NCI-H2107 (cell line): ENCODE data around the gene PSMD1.
"Not testable (repeated sequence)": the region's sequence is repeated elsewhere in the genome, so short reads cannot be mapped to it uniquely, and the experiment has no call there.

Experiments used
- DNase-seq: peaks from one replicate; lab custom pipeline; 2025; lab: John Stamatoyannopoulos, UW

Gene PSMD1

DNA sequence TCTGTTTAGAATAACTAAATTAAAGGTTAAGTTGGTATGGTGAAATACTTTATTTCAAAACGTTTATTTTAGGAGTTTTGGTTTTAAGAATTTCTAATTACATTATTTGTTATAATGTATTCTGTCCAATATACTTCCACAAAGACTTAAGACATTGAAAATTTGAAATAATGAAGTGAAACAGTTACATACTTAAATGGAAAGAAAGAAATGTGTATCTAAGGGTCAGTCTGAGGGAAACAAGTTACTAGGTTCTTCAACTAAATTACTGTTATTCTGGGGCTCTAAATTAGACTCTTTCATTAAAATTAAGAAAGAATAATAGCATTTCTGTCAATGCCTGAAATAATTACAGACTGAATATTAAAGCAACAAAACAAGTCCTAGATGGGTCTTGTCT, 60.5 kb downstream of the PSMD1 start:
- no peak for DNase-seq

DNA sequence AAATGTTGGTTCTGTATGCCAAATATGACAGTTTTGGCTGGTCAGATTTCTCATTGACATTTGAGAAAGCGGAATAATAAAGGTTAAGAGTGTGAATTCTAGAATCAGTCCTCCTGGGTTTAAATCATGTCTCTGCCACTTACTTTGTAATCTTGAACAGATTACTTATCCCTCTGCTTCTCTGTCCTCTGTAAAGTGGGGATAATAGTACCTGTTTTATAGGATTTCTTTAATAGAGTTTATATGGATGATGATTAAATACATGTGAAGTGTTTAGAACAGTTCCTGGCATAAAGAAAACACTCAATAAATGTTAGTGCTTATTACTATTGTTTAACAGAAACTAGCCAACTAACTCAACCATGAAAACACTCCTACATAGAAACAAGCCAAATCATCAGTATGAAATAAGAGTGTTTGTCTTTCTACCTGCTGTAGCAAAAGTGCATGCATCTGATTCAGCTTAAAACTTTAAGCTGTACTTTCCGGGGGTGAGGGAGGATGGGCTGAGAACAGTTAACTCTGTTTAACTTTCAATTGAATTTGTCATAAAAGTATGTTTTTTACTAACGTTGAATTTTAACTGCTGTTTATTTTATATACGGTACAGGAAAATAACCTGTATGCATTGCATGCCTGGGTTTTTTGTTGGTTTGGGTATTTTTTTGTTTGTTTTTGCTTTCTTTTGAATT, 61.4 kb downstream of the PSMD1 start:
- no peak for DNase-seq

DNA sequence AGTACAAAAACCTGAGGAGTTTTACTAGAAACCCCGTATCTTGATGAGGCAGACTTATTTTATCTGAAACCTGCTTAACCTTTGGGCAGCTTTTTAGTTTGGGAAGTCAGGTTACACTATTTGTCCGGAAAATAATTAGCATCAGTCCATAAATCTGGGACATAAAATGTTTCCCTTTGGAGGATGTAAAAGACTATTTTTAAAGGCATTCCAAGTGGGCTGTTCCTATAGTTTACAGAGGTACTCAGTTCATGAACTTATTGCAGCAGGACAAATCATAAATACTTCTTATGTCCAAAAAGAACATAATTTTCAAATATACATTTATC, 61.9 kb downstream of the PSMD1 start:
- DNase-seq = no peak

DNA sequence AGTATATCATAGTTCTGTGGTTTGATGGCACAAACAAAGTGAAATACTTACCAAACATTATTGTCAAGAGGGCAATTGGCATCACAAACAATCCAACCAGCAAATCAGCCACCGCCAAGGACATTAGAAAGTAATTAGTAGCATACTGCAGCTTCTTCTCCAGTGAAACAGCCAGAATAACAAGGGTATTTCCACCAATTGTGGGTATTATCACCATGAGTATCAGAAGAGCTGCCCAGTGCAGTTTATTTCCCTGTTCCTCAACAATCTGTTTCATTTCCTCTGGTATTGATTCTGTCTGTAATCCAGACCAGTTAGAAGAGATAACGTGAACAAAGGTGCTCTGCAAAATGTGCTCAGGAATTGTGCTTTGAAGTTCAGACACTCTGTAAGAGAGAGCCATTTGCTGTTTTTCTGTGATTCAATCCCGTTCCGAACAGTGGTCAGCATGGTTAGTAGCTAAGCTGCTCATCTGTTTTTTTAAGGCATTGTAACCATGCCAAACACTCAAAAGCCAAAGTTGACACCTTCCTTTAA, 66.8 kb downstream of the PSMD1 start:
- DNase-seq = no peak

DNA sequence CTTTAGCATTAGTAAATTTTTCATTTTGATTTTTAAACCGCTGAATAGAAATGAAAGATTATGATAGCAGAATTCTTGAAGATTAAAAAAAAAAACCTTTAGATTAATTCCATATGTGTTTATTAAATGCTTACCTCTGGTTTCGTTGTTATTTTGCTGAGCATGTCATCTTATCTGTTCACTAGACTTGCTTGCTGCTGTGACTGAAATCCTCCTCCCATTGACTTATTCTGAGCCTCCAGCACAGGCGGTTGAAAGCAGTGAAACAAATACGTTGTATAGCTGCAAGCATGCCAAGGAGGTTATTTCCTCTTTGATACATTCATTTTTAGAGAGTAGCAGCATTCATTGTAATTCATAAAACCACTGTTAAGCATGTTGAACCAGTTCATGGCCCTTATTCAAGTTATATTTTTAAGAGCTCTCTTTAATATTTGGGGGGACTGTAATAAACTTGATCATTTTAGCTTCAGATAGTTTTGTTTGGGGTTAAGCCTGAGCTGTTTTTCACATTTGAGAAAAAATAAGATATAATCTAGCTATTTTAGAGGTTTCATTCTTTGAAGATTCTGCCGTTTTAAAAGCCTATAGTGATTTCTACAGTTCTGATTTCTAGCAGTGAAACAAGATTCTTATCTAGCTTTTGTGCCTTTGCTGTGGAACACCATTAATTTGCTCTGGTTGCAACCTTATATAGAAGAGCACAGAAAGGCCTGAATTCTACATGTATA, 68.3 kb downstream of the PSMD1 start, which contains the start of gene HTR2B:
HTR2B (minus strand) TSS at position 205 of the 731 bp plus-strand sequence. CDS start 1,278 bp downstream, outside the sequence.
- DNase-seq = no peak

DNA sequence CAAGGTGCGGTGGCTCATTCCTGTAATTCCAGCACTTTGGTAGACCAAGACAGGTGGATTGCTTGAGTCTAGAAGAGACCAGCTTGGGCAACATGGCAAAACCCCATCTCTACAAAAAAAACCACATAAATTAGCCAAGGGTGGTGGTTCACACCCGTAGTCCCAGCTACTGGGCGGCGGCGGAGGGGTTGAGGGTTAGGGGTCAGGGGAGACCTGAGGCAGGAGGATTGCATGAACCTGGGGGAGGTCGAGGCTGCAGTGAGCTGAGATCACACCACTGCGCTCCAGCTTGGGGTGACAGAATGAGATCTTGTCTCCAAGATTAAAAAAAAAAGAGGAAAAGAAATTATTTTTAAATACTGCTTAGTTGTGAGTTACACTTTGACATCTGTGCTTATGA, 69.5 kb downstream of the PSMD1 start:
- DNase-seq = no peak

DNA sequence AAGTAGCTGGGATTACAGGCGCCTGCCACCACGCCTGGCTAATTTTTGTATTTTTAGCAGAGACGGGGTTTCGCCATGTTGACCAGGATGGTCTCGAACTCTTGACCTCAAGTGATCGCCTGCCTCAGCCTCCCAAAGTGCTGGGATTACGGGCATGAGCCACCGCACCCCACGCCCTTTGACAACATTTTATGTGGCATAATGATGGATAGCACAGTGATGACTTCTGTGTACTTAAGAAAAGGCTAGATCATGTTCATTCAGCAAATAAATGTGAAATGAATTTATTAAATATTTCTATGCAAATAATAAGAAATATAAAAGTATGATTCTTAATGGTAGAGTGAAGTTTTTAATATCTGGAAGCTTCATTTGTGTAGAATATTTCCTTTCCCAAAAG, 70.8 kb downstream of the PSMD1 start:
- DNase-seq = no peak

DNA sequence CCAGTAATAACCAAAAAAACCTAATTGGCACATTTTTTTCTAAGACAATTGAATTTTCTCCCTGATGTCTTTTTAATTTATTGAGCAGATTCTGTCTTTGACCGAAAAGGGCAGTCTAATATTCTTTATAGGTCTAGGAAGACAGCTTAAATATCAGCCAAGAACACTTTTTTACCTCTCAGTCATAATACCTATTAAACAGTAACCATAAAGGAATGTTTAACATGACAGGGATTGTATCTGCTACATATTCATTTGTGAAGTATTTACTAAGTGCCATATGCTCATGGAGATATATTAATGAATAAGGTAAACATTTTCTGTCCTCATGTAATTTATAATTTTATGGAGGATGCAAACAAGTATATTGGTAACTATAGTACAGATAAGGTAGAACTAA, 71.3 kb downstream of the PSMD1 start:
- DNase-seq = no peak

DNA sequence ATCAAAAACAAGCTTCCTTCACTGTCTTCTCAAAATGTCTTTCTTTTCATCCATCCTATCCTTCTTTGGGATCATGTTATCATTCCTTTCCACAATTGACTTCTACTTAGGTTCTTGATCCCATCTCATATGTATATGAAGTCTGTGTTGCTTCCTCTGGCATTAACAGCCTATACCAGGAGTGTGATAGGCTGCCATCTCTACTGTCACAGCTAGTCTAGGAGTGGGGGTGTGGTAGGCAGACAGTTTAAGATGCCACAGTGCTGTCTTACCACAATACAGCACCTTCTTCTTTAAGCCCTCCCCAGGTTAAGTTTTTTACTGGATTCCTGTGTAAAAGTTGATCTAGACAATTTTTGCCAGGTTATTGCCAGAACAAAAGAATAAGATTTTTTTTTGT, 71.9 kb downstream of the PSMD1 start:
- no peak for DNase-seq

DNA sequence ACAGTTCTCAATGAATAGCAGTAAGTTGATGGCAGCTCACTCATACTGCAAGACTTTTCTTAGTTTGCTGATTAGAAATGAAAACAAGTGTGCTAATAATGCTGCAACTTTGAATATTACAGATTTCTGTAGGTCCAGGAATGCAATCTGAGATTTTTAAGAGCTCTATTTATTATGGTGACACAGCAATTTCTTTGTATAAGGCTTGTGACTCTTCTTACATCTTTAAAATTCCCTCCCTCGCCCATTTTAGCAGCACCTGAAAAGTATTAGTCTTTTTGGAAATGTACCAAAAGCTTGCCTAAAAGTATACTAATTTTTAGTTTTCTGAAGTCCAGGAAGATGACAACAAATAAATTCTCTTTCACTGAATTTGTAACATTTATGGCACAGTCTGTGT, 72.5 kb downstream of the PSMD1 start:
- no peak for DNase-seq

DNA sequence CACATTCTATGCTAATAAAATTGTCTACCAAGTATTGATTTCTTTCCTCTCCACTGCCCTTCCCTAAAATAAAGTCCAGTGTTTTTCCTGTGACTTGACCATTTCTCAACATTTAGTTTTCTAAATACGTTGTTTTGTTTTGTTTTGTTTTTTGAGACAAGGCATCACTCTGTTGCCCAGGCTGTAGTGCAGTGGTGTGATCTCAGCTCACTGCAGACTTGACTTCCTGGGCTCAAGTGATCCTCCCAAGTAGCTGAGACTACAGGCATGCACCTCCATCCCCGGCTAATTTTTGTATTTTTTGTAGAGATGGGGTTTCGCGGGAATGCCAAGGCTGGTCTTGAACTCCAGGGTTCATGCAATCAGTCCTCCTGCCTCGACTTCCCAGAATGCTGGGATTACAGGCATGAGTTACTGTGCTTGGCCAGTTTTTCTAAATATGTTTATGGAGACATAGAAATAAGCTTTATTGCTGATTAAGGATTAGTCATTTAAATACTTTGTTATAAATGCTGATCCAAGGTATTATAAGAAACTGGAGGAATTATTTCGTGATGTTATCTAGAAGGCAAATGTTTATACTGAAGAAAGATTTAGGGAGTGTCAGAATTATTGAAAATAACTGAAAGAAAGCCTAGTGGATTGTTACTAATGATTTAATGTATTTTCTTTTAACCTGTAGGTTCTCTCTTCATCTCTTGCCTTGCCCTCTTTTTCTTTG, 73.8 kb downstream of the PSMD1 start:
- no peak for DNase-seq

DNA sequence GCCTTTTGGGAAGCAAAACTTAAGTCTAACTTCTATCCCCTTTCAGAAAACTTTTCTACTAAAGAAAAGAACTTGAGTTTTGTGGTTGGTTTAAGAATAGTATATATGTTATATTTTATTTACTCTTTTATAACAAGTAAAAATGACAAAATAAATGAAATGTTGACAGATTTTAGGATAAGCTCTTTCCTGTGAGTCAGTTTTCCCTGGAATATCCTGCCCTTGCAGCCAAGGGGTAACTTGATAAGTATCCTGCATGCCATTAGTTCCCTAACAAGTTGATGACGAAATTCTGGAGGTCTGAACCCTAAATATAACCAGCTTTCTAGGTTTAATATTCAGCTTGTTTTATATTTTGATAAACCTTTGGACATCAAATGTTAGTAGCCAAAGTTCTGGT, 75.5 kb downstream of the PSMD1 start:
- no peak for DNase-seq

DNA sequence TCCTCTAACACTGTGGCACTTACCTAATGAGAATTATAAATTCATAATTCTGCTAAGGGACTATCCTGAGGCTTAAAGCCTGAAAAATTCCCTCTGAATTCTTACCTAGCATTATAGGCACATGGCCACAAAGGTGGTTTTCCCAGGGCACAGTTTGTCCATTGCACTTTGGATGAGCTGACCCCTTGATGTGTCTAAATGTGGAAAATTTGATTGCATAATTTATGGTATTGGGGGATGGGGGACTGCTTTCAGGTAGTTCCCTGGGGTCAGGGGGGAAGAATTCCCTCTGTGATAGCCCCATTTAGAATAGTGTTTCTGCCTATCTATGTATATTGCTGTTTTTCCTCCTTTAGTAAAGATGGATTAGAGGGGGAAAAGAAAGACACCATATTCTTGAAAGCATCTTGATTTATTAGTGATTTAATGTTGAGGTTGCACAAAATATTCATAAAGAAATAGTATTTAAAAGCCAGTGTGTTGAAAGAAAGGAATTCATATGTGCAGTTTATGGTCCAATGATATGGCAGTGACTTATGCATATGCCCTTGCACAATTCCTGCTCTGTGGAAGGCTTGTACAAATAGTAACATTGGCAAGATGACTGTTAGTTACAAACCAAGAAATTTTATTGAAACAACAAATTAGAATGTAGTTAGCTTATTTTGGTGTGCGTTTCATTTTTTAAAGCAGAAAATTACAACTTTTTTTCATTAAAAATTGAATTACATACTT, 76.9 kb downstream of the PSMD1 start:
- DNase-seq = no peak

DNA sequence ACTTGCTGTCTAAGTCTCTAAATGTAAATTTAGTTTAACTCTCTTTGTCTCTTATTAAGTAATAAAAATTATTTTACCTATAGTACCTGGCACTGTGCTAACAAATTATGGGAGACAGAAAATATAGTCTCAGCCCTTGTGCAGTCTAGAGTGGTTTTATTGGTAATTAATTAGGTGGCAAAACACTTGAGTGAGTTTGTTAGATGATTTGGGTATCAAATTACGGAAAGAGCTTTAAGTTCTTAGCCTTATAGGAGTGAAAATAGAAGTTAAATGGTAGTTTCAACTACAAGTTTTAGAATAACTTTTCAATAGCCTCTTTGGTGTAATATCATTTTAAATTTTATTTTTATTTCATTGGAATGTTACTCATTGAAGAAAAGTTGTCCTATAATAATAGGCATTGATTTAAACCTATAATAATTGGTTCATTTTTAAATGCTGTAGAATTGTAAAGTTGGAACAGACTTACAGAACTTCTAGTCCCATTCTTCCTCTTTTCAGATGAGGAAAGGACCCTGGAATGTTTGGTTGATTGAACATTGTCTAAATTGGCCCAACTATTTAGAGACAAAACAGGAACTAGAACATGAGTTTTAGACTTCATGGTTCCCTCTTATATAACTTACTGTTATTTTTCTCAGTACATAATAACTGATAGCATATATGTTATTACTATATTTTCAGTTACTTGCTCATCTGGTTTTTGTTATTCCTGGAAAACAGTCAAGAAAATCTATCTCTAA, 78.4 kb downstream of the PSMD1 start:
- no peak for DNase-seq

DNA sequence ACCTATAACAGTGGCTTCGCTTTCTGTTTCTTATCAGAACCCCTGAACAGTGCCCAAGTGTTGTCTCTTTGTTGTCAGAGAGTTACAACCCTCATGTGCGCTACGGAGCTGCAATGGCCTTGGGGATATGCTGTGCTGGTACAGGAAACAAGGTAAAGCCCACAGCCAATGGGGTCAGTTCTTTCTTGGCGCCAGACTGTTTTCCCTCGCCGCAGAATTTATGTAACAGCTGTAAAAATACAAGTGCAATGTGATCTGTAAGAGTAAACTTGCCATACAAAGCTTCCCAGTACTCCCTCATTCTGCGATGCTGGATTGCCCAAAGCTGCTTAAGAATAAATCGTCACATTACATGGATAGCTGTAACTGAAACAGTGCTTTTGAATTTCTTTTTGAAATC, 82.0 kb downstream of the PSMD1 start:
- DNase-seq = peak; percentile 73

DNA sequence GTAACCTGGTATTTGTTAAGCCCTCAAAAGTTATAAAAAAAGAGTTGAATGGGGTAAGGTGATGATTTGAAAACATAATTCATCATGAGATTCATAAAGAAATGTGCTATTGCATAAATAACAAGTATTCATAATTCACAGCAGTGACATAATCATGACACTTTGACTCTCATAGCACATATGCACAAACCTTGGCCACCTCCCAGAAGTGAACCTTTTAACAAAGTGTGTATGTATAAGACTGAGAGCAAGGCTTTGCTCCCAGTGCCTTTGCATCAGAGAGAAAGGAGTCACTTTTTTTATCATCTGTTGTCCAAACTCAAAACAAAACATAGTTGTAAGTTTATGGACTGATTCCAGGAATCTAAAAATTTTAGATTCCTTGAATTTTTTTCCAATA, 83.1 kb downstream of the PSMD1 start:
- no peak for DNase-seq

DNA sequence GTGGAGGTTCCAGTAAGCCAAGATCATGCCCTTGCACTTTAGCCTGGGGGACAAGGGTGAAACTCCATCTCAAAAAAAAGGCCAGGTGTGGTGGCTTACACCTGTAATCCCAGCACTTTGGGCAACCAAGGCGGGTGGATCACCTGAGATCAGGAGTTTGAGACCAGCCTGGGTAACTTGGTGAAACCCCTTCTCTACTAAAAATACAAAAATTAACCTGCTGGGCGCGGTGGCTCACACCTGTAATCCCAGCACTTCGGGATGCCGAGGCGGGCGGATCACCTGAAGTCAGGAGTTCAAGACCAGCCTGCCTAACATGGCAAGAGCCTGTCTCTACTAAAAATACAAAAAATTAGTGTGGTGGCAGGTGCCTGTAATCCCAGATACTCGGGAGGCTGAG, 84.1 kb downstream of the PSMD1 start:
- DNase-seq = not testable (repeated sequence)

DNA sequence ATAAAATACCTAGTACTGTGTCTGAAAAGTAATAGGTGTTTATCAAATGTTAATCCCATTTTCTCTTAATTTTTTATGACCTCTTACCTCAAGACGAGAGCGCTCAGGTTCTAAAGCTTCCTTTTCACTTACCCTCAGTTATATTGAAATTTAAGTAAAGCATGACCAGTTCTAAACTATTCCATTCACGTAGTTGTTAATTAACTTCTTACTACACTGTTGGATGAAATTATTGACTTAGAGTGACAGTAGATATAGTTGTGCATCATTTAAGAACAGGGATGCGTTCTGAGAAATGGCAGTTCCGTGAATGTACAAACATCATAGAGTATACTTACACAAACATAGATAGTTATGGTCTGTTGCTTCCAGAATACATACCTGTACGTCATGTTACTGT, 88.2 kb downstream of the PSMD1 start:
- DNase-seq = no peak

DNA sequence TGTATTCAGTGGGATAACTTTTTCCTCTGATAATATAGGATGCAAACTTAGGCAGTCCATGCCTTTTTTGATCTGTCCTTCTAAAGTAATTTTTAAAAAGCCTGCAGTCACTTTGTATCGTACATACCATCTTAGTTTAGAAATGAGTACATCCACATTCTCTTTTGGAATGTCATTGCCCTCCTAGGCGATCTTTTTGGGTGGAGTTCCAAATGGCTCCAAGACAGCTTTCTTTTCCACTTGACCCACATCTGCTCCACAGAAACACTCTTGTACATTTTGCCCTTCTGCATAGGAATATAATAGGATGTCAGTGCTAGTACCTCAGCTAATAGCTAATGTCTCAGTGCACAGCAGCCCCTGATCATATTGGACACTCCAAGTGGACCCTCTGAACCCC, 90.0 kb downstream of the PSMD1 start:
- no peak for DNase-seq

DNA sequence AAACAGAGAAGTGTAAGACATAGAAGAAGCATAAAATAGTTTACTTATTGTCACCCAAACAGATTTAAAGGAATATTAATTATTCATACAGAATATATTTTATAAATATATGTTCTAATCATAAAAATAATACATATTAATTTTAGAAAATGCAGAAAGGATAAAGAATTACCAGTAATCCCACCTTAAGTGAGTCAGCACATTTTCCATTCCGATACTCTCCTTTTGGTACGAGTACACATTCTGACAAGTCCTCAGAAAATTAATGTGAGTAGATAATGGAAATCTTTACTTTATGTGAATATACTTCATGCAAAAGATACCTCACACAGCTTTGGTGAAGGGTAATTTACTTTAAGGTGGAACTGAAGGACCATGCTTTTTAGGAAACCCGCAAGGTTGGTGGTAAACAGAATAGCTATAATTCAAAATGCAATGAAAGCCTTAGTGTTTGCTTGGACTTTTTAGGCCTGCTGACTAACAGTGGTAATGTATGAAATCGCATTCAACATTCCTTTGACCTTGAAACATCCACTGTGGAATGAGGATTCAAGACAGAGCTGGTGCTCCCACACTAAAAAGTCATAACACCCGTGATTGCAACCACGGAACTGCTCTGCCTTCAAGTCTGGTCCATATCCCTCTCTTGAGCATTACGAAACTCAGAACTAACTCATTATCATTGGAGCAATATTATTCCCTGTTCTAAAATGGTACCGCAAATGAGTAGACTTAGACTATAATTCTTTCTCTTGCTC, 96.3 kb downstream of the PSMD1 start:
- no peak for DNase-seq

DNA sequence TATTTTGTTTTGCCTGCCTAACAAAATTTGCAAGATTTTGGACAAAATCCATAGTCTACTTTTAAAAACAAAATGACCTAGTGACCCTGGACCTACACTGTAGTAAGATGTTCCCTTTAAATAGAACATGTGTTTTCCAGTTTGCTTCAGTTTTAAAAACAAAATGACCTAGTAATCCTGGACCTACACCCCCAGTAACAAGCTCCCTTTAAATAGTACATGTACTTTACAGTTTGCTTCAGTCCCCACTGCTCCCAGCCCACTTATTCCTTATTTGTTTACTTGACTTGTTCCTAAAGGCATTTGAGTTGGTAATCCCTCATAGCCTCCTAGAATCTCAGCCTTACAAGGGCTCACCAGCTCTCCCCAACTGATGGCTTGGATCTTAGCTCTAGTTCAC, 102.6 kb downstream of the PSMD1 start:
- DNase-seq = no peak
